GM21360 (cell line): ENCODE measurements around the gene TGM1.
"Not testable (repeated sequence)": the region's sequence is repeated elsewhere in the genome, so short reads cannot be mapped to it uniquely, and the experiment has no call there.

ENCODE experiments used
- ATAC-seq: cut with Tn5 transposase; IDR thresholded peaks from one replicate; pipeline ENCODE4 v1.9.1; 2021; ENCODE audit warnings: mild to moderate bottlenecking, moderate library complexity; ENCODE audit not compliant: unreplicated experiment

Gene TGM1

GRCh38 chr14:24207625-24208024, 55.4 kb downstream of the TGM1 start:
- ATAC-seq = no peak

GRCh38 chr14:24207104-24207551, 55.8 kb downstream of the TGM1 start:
- ATAC-seq = no peak

GRCh38 chr14:24206260-24207103, 56.5 kb downstream of the TGM1 start:
- ATAC-seq = no peak

DNA sequence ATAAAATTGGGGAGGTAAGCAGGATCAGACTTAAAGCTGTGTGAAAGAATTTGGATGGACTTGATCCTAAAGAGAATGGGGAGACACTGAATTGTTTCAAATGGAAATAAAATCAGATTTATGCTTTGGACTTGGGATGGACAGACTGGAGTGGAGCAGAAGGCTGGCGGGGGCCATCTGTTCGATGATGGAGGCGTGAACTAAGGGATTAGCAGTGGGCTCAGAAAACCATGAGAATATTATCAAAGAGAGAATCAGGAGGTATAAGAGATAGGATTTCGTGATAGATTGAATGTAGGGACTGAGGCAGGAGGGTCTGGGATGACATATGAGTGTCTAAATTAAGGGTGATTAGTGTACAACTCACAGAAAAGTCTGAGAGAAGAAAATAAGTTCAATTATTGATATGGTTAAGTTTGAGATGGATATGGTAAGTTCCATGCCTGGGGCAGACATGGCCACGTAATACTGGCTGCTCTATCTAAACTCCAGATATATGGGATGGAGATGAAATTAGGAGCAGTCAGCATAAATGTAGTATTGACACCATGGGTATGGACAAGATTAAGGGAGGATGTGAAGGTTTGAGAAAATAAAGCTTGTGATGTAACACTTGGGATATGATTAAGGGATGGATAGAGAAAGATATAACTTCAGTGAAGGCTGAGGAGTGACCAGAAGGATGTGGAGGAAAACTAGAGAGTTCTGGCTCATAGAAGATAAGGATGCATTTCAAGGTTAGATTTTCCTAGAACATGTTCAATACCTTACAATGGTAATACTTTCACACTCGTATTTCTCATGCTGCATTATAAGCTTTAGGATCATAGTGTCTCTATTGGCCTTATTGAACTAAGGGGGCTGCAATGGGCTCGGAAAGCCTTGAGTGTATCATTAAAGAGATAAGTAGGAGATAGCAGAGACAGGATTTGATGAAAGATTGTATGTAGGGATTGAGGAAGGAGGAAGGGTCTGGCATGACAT, 58.5 kb downstream of the TGM1 start:
- ATAC-seq = no peak

DNA sequence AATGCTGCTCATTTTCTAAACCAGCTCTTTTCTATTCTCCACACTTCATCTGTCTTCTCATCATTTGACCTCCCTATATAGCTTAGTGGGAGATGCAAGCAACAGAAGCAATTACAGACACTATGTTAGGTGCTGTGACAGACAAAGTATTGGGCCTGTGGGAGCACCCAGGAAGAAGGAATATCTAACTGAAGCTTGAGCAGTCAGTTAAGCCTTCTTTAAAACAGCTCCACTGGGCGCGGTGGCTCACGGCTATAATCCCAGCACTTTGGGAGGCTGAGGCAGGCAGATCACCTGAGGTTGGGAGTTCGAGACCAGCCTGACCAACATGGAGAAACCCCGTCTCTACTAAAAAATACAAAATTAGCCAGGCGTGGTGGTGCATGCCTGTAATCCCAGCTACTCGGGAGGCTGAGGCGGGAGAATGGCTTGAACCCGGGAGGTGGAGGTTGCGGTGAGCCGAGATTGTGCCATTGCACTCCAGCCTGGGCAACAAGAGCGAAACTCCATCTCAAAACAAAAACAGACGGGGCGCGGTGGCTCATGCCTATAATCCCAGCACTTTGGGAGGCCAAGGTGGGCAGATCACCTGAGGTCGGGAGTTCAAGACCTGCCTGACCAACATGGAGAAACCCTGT, 59.6 kb downstream of the TGM1 start:
- not testable (repeated sequence) for ATAC-seq

DNA sequence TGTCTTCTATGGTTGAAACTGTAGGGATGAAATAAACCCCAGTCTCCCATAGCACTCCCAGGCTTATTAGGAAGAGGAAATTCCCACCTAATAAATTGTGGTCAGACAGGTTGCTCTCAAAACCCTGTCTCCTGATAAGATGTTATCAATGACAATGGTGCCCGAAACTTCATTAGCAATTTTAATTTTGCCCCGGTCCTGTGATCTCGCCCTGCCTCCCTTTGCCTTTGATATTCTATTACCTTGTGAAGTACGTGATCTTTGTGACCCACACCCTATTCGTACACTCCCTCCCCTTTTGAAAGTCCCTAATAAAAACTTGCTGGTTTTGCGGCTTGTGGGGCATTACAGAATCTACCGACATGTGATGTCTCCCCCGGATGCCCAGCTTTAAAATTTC, 60.4 kb downstream of the TGM1 start:
- ATAC-seq = not testable (repeated sequence)
